ENCODE results near the gene CLEC11A.
A peak's percentile ranks its signal among the peaks of the same experiment; 100 is the strongest.

The CLEC11A gene, protein sequence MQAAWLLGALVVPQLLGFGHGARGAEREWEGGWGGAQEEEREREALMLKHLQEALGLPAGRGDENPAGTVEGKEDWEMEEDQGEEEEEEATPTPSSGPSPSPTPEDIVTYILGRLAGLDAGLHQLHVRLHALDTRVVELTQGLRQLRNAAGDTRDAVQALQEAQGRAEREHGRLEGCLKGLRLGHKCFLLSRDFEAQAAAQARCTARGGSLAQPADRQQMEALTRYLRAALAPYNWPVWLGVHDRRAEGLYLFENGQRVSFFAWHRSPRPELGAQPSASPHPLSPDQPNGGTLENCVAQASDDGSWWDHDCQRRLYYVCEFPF

DNA sequence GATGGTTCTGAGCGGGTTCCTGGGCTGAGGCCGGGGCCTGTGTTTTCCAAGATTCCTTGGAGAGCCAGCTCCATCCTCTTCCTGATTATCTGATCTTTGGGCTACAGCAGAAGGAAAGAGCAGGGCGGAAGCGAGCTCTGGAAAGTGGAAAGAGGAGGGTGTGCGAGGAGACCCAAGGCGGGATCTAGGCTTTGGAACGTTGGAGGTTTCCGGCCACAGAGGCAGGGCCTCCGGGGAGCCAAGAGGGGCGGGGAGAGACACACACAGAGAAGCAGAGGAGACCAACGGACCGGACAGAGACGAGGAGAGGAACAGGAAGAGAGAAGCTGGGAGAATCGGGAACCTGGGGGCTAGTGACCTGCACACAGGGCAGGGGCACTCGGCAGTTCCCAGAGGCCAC is at the start of gene CLEC11A:
Gene CLEC11A (plus strand): TSS at position 296 of the 400 bp plus-strand sequence. CDS start 162 bp downstream, outside the sequence.
- no peak within 1 kb of the TSS for H3K27ac ChIP-seq (ENCODE audit: low read depth, low read length)
- peak within 1 kb of the TSS; percentile 72 for H3K4me3 ChIP-seq (ENCODE audit: low read length)
- peaks cover 30% of the 10 kb centered on the region for H3K4me1 ChIP-seq (ENCODE audit: control insufficient read depth, low read length)
- peaks cover 4% of the 10 kb centered on the region for H3K27me3 ChIP-seq (ENCODE audit: control insufficient read depth, low read length)
- H3K79me2 ChIP-seq (ENCODE audit: control insufficient read depth, low read length), result no peaks in the 10 kb centered on the region
- H3F3A ChIP-seq (ENCODE audit: control insufficient read depth, insufficient read depth), result no peaks in the 10 kb centered on the region
- peak within 1 kb of the TSS; percentile 75 for H3K4me2 ChIP-seq (ENCODE audit: low read length)
- H4K20me1 ChIP-seq (ENCODE audit: control insufficient read depth, insufficient read depth, low read depth, low read length), result no peaks in the 10 kb centered on the region
- no peaks in the 10 kb centered on the region for H3K36me3 ChIP-seq (ENCODE audit: control insufficient read depth, low read length)
- no peaks in the 10 kb centered on the region for H3K9me2 ChIP-seq (replicated peaks; ENCODE audit: control insufficient read depth, low read length)
- no peaks in the 10 kb centered on the region for H3K9me3 ChIP-seq (ENCODE audit: control insufficient read depth, insufficient read depth, low read length)
- no peak for TF ChIP-seq EZH2phosphoT487 (IDR thresholded peaks at IDR 0.05; ENCODE audit: borderline replicate concordance, low read length)
- TF ChIP-seq, protein P1, sequence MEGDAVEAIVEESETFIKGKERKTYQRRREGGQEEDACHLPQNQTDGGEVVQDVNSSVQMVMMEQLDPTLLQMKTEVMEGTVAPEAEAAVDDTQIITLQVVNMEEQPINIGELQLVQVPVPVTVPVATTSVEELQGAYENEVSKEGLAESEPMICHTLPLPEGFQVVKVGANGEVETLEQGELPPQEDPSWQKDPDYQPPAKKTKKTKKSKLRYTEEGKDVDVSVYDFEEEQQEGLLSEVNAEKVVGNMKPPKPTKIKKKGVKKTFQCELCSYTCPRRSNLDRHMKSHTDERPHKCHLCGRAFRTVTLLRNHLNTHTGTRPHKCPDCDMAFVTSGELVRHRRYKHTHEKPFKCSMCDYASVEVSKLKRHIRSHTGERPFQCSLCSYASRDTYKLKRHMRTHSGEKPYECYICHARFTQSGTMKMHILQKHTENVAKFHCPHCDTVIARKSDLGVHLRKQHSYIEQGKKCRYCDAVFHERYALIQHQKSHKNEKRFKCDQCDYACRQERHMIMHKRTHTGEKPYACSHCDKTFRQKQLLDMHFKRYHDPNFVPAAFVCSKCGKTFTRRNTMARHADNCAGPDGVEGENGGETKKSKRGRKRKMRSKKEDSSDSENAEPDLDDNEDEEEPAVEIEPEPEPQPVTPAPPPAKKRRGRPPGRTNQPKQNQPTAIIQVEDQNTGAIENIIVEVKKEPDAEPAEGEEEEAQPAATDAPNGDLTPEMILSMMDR (IDR thresholded peaks at IDR 0.05; ENCODE audit: low read depth, low read length, poor library complexity, severe bottlenecking), result no peak

DNA sequence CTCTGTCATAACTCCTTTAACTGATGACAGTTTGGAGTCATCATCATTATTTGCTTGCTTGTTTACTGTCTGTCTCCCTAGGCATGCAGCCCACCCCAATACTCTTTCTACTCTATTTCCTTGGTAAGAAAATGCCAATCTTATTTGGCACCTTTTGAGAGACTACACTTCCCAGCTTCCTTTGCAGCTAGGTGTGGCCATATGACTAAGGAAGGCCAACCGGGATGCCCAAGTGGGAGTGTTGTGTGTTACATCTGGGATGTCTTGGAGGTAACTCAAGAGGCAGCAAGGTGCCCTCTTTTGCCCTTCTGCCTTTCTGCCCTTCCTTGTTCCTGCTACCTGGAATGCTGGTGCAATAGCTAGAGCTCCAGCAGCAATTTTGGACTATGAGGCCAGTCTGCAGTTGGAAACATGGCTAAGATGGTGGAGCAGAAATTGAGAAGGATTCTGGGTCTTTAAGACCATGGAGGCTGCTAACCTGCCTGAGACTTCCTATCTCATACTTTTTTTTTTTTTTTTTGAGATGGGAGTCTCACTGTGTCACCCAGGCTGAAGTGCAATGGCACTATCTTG is 46.5 kb upstream of the CLEC11A start:
- no peak overlapping the region for H3K4me3 ChIP-seq (ENCODE audit: low read length)
- H3K36me3 ChIP-seq (ENCODE audit: control insufficient read depth, low read length), result no peaks in the 10 kb centered on the region
- no peaks in the 10 kb centered on the region for H3K79me2 ChIP-seq (ENCODE audit: control insufficient read depth, low read length)
- H3K4me2 ChIP-seq (ENCODE audit: low read length), result no peak overlapping the region
- TF ChIP-seq EZH2phosphoT487 (IDR thresholded peaks at IDR 0.05; ENCODE audit: borderline replicate concordance, low read length), result no peak
- TF ChIP-seq, protein P1 (IDR thresholded peaks at IDR 0.05; ENCODE audit: low read depth, low read length, poor library complexity, severe bottlenecking), result no peak
- H3K27me3 ChIP-seq (ENCODE audit: control insufficient read depth, low read length), result no peaks in the 10 kb centered on the region
- no peaks in the 10 kb centered on the region for H4K20me1 ChIP-seq (ENCODE audit: control insufficient read depth, insufficient read depth, low read depth, low read length)
- no peaks in the 10 kb centered on the region for H3K9me3 ChIP-seq (ENCODE audit: control insufficient read depth, insufficient read depth, low read length)
- no peak overlapping the region for H3K27ac ChIP-seq (ENCODE audit: low read depth, low read length)
- peaks cover 8% of the 10 kb centered on the region for H3K4me1 ChIP-seq (ENCODE audit: control insufficient read depth, low read length)
- no peaks in the 10 kb centered on the region for H3F3A ChIP-seq (ENCODE audit: control insufficient read depth, insufficient read depth)
- no peaks in the 10 kb centered on the region for H3K9me2 ChIP-seq (replicated peaks; ENCODE audit: control insufficient read depth, low read length)

DNA sequence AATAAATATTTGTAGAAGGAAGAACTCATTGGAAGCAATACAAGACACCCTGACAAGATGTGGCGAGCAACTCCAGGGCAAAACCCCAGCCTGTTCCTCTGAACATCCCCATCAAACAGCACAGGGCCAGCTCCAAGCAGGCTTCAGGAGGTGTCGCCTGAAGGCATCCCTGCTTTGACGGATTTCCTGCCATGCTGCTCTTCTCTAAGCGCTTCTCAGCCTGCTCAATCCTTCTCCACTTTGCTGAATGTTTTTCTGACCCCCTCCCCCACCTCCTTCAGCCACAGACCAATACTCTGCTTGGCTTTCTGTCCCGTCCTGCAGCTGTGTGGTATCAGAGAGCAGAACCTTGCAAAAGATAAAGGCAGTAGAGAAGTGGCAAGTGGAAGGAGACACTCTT is 45.5 kb upstream of the CLEC11A start:
- Histone ChIP-seq H3K27me3 (ENCODE audit: control insufficient read depth, low read length) (no peaks in the 10 kb centered on the region), H3K4me2 (ENCODE audit: low read length) (no peak overlapping the region), H3K36me3 (ENCODE audit: control insufficient read depth, low read length) (no peaks in the 10 kb centered on the region), H3K9me3 (ENCODE audit: control insufficient read depth, insufficient read depth, low read length) (no peaks in the 10 kb centered on the region), H3K79me2 (ENCODE audit: control insufficient read depth, low read length) (no peaks in the 10 kb centered on the region), H4K20me1 (ENCODE audit: control insufficient read depth, insufficient read depth, low read depth, low read length) (no peaks in the 10 kb centered on the region), H3K4me3 (ENCODE audit: low read length) (no peak overlapping the region), H3K27ac (ENCODE audit: low read depth, low read length) (no peak overlapping the region), H3K4me1 (ENCODE audit: control insufficient read depth, low read length) (peaks cover 8% of the 10 kb centered on the region), H3K9me2 (replicated peaks; ENCODE audit: control insufficient read depth, low read length) (no peaks in the 10 kb centered on the region), H3F3A (ENCODE audit: control insufficient read depth, insufficient read depth) (no peaks in the 10 kb centered on the region)
- no peak for TF ChIP-seq EZH2phosphoT487 (IDR thresholded peaks at IDR 0.05; ENCODE audit: borderline replicate concordance, low read length)
- TF ChIP-seq, protein P1 (IDR thresholded peaks at IDR 0.05; ENCODE audit: low read depth, low read length, poor library complexity, severe bottlenecking), result no peak
